ENCODE data around the gene CNOT1. TPM values are rescaled to one million over a fixed set of nuclear protein-coding genes. Genes with fewer than 3 reads are reported as not detected.

CNOT1 gene
- total and polyA plus RNA-seq, 12 donors, result 40.9 to 189 (median 155) TPM

- intact Hi-C loops (cut with DNase I), result loop anchor here in 1 of 2 donors (10.0 kb wide), 2 partner anchors 55 to 105 kb away; partner anchors contain the start of gene CNOT1
- peaks cover 0 to 81% of the 10 kb centered on the region in 2 donors for H3K36me3 ChIP-seq (replicated peaks in 1 of 2)
- DNase-seq, result no peak
Measured at GRCh38 chr16:58519707-58520106, 109.9 kb downstream of the CNOT1 start.

DNA sequence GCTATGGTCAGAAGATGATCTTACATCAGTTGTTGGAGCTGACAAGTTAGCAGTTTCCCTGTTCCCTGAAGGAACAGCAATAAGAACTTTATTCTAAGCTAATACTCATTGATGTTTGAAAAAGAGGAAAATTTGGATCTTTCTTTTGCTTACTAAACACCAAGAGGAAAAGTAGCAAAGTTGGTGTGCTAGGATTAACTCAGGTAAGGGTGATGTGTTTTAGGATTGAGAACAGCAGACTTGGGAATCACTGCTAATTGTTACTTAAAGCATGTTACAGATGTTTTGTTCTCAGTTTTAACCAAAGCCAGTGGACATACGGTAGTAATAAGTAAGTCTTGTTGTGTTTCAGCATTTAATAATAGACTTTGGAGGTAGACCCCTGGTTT, 110.7 kb downstream of the CNOT1 start:
- Histone ChIP-seq H3K27me3 (no peaks in the 10 kb centered on the region), H3K9me3 (replicated peaks in 1 of 3) (no peaks in the 10 kb centered on the region), H3K27ac (no peak overlapping the region), H3K4me3 (no peak overlapping the region), H3K36me3 (replicated peaks in 1 of 2) (peaks cover 0 to 74% of the 10 kb centered on the region in 2 donors), H3K4me1 (replicated peaks in 1 of 2) (peaks cover 11 to 17% of the 10 kb centered on the region in 2 donors)
- intact Hi-C loops (cut with DNase I), result loop anchor here in 1 of 2 donors (10.0 kb wide), 1 partner anchor 106 kb away; the partner anchor contains the start of gene CNOT1
- 73 to 81% (median 74%) methylated on average over 1 of the region's 1 CpG for WGBS, 4 donors
- DNase-seq, result no peak
- TF ChIP-seq CTCF (IDR thresholded peaks at IDR 0.05), result no peak
- TF ChIP-seq POLR2A (IDR thresholded peaks at IDR 0.05), result no peak

More at GRCh38 chr16:58519707-58520106, 109.9 kb downstream of the CNOT1 start:
- Histone ChIP-seq H3K4me3 (no peak overlapping the region), H3K27me3 (no peaks in the 10 kb centered on the region), H3K27ac (no peak overlapping the region), H3K9me3 (replicated peaks in 1 of 3) (no peaks in the 10 kb centered on the region), H3K4me1 (replicated peaks in 1 of 2) (peaks cover 4 to 10% of the 10 kb centered on the region in 2 donors)
- TF ChIP-seq CTCF (IDR thresholded peaks at IDR 0.05), result no peak
- TF ChIP-seq POLR2A (IDR thresholded peaks at IDR 0.05), result no peak

GRCh38 chr16:58518083-58518979, 111.3 kb downstream of the CNOT1 start:
- 70 to 76% (median 75%) methylated on average over 8 of the region's 8 CpGs for WGBS, 4 donors
- TF ChIP-seq CTCF (IDR thresholded peaks at IDR 0.05), result no peak
- no peak for TF ChIP-seq POLR2A (IDR thresholded peaks at IDR 0.05)
- Histone ChIP-seq H3K9me3 (replicated peaks in 1 of 3) (no peaks in the 10 kb centered on the region), H3K27ac (no peak overlapping the region), H3K4me1 (replicated peaks in 1 of 2) (peaks cover 11 to 18% of the 10 kb centered on the region in 2 donors), H3K27me3 (no peaks in the 10 kb centered on the region), H3K36me3 (replicated peaks in 1 of 2) (peaks cover 0 to 67% of the 10 kb centered on the region in 2 donors), H3K4me3 (no peak overlapping the region)
- intact Hi-C loops (cut with DNase I), result loop anchor here in 1 of 2 donors (10.0 kb wide), 1 partner anchor 106 kb away; the partner anchor contains the start of gene CNOT1
- no peak for DNase-seq

- peak overlapping the region in 1 of 5 donors; percentile 89 for H3K27ac ChIP-seq
- no peaks in the 10 kb centered on the region for H3K9me3 ChIP-seq (replicated peaks in 1 of 3)
- no peaks in the 10 kb centered on the region for H3K27me3 ChIP-seq
- H3K4me3 ChIP-seq, result no peak overlapping the region
- no peak for DNase-seq
- H3K36me3 ChIP-seq (replicated peaks in 1 of 2), result peaks cover 0 to 51% of the 10 kb centered on the region in 2 donors
- WGBS, 4 donors, result 83 to 94% (median 90%) methylated on average over 4 of the region's 4 CpGs
- intact Hi-C loops (cut with DNase I), result loop anchor here in 1 of 2 donors (10.0 kb wide), 1 partner anchor 108 kb away; the partner anchor contains the start of gene CNOT1
- no peak for TF ChIP-seq CTCF (IDR thresholded peaks at IDR 0.05)
- TF ChIP-seq POLR2A (IDR thresholded peaks at IDR 0.05), result no peak
- peaks cover 11 to 18% of the 10 kb centered on the region in 2 donors for H3K4me1 ChIP-seq (replicated peaks in 1 of 2)
Measured at GRCh38 chr16:58516768-58517107, 112.9 kb downstream of the CNOT1 start.

Data from adrenal gland (tissue), 12 donors.